HG03135 (cell line): ENCODE results near the gene HNRNPK.

Experiments used
- ATAC-seq: cut with Tn5 transposase; IDR thresholded peaks from one replicate; pipeline ENCODE4 v1.9.1; 2021; ENCODE audit warnings: mild to moderate bottlenecking, moderate library complexity; ENCODE audit not compliant: unreplicated experiment

Gene HNRNPK

GRCh38 chr9:83979812-83980394 lies at the start of gene HNRNPK:
HNRNPK (minus strand) TSS chr9:83980215; CDS start chr9:83978252, 1,963 bp downstream.
- ATAC-seq = peak; percentile 75

- no peak for ATAC-seq
Measured at GRCh38 chr9:84027201-84027600, 47.2 kb upstream of the HNRNPK start.

- ATAC-seq = no peak
Measured at GRCh38 chr9:84024041-84024575, 44.1 kb upstream of the HNRNPK start.

DNA sequence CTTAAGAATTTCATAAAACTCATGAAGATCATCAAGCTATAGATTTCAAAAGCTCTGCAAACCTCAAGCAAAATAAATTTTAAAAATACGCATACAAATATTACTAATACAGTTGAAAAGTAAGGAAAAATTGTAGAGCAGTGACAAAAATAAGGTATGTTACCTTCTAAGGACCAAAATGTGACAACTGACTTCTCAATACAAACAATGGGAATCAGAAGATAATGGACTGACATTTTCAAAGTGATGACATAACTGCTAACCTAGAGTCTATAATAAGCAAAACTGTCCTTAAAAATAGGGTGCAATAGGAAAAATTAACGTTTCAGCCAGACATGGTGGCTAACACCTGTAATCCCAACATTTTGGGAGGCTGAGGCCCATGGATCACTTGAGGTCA lies 27.6 kb upstream of the HNRNPK start:
- ATAC-seq = no peak

DNA sequence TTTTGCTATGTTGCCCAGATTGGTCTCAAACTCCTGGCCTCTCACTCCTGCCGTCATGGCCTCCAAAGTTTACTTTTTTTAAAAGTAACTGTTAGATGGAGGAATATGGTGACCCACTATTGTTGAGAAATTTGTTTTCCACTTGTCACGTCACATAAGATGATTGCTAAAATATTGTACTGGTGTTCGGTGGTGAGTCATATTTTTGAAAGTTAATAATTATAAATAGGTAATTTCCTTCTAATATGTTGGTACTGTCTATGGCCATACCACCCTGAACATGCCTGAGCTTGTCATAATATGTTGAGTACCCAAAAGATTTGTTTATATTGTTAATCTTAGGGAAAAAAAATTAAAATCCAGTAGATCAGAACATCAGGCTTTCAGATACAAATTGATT lies 23.2 kb upstream of the HNRNPK start:
- ATAC-seq = no peak

DNA sequence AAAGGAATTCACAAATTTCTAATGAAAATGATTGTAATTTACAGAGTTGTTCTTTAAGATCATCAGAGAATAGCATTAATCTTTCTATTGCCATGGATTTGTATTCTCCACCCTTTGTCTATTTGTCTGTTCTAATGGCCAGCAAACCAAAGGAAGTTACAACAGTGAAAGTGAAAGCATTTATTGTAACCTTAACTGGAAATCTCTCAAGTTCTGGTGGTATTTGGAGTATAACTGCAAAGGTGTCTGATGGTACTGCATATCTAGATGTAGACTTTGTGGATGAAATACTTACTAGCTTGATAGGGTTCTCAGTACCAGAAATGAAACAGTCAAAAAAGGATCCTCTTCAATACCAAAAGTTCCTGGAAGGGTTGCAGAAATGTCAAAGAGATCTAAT lies 22.3 kb upstream of the HNRNPK start:
- peak; percentile 74 for ATAC-seq

DNA sequence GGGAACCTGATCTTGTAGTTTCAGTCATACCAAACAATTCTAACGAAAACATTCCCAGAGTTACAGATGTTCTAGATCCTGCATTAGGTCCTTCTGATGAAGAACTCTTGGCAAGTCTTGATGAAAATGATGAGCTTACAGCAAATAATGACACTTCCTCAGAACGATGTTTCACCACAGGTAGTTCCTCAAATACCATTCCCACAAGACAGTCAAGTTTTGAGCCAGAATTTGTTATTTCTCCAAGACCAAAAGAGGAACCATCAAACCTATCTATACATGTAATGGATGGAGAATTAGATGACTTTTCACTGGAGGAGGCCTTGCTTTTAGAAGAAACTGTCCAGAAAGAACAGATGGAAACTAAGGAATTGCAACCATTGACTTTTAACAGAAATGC lies 21.6 kb upstream of the HNRNPK start:
- ATAC-seq = no peak

- ATAC-seq = no peak
Measured at GRCh38 chr9:84000186-84000585, 20.2 kb upstream of the HNRNPK start.

DNA sequence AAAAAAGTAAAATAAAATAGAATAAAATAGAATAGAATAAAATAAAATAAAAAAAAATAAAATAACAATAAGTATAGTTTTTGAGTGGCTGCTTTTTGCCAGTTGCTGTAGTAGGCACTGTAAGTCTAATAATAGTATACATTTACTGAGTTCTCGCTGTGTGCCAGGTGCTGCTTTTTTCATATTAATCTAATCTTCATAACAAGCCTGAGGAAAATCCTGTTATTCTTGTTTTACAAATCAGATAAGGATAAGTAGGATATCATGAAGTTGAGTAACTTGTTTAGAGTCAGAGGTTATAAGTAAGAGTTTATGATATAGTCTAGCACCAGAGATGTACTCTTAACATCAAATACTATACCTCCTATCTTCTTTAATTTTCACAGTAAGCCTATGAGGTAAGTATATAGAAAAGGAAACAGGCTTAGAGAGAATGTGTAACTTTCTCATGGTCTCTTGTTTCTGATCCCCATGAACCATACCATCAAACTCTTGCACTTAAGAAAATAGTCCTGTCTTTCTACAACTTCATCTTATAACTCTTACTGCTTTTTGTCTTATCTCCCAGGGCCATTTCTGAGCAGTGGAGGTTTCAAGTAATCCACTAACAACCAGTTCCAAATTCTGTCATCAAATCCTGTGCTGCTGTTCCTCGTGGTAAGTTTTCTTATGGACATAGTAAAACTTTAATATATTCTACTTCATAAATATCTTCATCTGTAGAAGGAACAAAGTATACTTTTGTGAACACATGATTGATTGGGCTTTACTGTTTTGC lies 19.3 kb upstream of the HNRNPK start:
- no peak for ATAC-seq

GRCh38 chr9:83996126-83996525 lies 16.1 kb upstream of the HNRNPK start:
- no peak for ATAC-seq

- ATAC-seq = no peak
Measured at GRCh38 chr9:83992901-83993300, 12.9 kb upstream of the HNRNPK start.

DNA sequence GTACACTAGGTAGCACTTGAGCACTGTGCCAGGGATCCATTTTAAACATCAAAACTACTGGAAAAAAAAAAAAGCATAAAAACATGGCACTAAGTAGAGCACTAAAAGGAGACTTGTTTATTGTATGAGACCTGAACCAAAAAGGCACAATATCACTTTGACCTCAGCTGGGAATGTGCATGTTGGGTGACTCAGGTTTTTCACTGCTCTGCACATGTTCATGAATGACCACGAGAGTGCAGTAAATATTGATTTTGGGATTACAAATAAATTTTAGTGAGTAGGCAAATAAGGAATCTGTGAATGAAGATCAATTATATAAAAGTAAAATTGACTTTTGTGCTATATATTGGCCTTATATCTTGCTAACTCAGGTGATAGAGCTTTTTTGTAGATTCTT lies 12.4 kb upstream of the HNRNPK start:
- ATAC-seq = no peak

DNA sequence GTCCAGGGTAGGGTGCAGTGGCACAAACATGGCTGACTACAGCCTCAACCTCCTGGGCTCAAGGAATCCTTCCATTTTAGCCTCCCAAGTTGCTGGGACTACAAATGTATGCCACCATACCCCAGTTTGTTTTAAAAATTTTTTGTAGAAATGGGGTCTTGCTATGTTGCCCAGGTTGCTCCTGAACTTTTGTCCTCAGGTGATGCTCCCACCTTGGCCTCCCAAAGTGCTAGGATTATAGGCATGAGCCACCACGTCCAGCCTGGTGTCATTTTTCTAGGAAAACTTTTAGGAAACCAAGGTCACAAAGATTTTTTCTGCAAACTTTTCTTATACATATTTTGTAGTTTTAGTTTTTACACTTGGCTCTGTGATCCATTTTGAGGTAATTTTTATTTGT lies 11.3 kb upstream of the HNRNPK start:
- ATAC-seq = no peak

DNA sequence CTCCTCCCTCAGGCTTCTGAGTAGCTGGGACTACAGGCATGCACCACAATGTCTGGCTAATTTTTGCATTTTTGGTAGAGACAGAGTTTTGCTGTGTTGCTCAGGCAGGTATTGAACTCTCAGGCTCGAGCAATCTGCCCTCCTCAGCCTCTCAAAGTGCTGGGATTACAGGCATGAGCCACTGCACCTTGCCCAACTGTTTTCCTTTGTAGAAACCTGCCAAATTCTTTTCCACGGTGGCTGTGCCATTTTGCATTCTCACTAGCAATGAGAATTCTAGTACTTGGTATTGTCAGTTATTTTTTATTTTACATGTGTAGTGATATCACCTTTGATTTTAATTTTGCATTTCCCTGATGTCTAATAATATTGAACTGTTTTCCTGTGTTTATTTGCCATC lies 8.4 kb upstream of the HNRNPK start:
- no peak for ATAC-seq

GRCh38 chr9:83987402-83987791 lies 7.4 kb upstream of the HNRNPK start:
- no peak for ATAC-seq

DNA sequence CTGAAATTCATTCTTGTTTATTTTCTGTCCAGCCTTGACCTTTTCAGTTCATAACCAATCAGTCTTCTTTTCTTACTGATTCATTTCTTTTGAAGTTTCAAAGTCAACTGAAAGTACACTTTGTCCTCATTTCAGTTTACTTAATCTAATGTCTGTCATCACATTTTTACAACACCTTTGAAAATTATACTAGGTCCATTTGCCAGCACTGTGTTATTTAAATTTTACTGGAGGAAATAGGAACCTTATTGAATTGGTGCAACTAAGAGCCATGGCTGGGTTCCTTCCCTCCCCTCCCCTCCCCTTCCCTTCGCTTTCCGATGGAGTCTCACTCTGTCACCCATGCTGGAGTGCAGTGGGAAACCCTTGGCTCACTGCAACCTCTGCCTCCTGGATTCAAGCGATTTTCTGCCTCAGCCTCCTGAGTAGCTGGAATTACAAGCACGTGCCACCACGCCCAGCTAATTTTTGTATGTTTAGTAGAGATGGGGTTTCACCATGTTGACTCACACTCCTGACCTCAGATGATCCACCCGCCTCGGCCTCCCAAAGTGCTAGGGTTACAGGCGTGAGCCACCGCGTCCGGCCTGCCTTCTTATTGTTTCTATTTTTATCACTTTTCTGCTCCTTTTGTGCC lies 6.9 kb upstream of the HNRNPK start:
- ATAC-seq = no peak

DNA sequence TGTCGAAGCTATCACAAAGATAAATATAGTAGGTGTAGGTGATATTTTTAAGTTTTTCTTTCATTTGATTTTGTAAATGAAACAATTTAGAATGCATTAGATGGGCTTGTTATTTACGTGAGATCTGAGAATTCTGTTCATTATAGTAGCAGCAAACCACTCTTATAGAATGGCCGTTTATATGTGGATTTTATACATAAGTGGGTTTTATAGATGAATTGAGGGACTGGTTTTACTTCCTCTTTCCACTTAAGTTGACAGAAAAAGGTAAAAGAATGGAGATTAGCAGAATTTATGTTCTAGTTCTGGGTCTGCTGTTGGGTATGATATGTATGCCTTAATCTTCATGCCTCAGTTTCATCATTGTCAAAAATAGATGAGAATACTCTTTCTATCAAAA lies 6.2 kb upstream of the HNRNPK start:
- peak; percentile 48 for ATAC-seq

- ATAC-seq = no peak
Measured at GRCh38 chr9:83981126-83981871, 1.3 kb upstream of the HNRNPK start.

- ATAC-seq = peak; percentile 76
Measured at GRCh38 chr9:83980395-83981125, 545 bp upstream of the HNRNPK start, which contains the start of gene RMI1. RMI1 (plus strand) TSS chr9:83980805; CDS start chr9:84000987, 20,182 bp downstream.

DNA sequence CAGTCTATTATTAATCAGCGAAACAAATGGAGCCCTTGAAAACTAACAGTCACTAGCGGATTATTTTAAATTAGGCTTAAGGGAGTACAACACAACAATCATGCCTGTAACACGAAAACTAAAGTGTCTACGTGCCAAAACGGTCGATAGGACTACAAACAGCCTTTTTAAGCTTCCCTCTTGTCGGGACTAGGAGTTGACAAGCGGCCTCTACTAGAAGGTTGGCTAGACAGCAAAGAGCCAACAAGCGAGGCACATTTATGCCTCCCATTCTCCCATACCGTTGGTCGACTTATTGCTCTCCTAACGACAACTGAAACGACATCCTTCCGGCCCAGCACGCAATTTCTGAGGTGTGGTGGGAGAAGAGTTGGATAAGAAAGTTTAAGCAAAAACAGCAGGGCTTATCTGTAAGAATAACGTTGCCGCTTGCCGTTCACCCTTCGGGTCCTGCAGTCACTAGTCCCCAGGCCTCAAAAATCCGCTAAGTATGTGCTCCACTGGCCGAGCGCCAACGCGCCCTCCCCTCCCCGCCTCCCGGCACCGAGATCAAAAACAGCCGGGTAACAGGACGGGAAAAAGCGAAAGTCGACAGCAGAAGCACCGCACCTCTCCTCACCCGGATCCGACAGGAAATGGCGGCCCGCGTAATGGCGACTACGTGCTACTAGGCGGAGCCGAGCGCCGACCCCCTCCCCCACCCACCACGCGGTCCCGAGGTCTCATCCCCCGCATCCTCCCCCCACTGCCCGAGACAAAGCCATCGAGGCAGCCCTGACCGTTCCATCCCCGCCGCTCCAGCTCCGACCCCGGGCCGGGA lies 813 bp downstream of the HNRNPK start:
- ATAC-seq = peak; percentile 24
